LoVo (cell line): ENCODE results near the gene TANK.
"Not testable (repeated sequence)": the region's sequence is repeated elsewhere in the genome, so short reads cannot be mapped to it uniquely, and the experiment has no call there.

ENCODE experiments used
- DNase-seq: peaks from one replicate; pipeline ENCODE4 v3.0.0-alpha.2; 2016; ENCODE audit warnings: low spot score

TANK gene, protein sequence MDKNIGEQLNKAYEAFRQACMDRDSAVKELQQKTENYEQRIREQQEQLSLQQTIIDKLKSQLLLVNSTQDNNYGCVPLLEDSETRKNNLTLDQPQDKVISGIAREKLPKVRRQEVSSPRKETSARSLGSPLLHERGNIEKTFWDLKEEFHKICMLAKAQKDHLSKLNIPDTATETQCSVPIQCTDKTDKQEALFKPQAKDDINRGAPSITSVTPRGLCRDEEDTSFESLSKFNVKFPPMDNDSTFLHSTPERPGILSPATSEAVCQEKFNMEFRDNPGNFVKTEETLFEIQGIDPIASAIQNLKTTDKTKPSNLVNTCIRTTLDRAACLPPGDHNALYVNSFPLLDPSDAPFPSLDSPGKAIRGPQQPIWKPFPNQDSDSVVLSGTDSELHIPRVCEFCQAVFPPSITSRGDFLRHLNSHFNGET

DNA sequence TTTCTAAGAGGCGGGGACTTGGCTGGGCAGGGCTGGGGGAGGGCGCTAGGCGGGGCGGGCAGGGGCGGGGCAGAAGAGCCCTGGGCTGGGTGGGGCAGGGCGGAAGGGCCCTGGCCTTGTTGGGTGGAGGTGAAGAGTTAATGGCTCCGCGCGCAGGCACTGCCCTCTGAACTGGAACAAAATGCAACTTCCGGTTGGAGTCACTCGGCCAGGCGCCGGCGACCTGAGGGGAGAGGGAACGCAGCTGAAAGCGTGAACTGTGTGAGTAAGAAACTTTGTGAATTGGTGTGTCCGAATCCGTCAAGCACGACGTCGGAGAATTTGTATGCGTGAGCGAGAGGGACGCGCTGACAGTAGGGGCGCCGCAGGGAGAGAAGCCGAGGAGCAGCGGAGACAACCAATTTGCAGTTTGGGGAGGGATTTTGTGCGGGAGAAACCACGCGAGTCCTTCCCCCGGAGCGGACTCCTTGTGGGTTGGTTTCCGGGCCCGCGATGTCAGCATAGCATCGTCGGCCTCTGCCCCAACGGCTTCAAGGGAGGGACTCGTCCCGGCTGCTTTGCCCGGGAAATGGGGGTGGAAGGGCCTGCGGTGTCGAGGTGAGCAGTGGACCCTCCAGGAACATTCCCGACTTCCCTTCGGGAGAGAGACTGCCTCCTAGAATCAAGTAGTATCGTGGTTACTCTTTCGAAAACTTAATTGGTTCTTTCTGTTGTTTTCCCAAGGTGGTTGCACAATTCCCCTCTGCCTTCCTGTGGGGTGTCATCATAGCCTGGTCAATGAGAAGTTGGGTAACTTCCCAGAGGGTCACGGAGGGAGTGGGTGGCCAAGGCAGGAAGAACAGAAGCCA lies at the start of gene TANK:
Gene TANK (plus strand): TSS at position 203 of the 848 bp plus-strand sequence. CDS start 19,235 bp downstream, outside the sequence.
- DNase-seq, result peak; percentile 96

DNA sequence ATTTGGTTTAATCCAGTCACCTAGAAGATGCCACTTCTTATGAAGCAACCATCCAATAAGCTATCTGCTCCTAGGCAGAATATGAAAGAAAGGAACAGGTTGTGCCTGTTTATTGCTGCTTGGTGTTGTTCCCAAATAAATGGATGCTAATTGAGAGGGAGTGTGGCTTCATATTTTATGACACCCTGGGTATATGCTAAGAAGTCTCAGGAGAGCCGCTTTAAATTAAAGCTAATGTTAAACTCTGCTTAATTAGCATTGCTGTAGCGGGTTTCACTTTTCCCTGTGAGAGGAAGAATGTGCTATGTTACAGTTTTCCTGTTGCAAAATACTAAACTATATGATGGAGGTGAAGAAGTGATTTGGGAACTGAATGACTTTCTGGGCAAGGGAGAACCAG lies 48.7 kb upstream of the TANK start:
- no peak for DNase-seq

DNA sequence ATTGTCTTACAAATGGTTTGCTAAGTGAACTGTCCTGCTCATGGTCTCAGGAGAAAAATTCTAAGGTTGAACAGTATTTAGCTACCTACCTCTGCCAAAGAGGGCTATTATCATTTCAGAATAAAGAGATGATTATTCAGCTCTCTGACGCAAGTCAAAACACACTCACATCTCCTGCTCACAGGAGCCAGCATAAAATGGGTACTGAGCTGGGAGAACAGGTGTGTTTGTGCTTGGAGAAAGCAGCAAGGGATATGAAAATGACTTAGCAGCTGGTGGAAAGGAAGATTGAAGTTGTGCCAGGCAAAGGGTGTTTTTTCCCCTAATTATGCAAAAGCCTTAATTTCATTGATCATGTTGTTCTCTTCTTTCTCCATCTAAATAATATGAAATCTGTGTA lies 47.3 kb upstream of the TANK start:
- DNase-seq, result no peak

DNA sequence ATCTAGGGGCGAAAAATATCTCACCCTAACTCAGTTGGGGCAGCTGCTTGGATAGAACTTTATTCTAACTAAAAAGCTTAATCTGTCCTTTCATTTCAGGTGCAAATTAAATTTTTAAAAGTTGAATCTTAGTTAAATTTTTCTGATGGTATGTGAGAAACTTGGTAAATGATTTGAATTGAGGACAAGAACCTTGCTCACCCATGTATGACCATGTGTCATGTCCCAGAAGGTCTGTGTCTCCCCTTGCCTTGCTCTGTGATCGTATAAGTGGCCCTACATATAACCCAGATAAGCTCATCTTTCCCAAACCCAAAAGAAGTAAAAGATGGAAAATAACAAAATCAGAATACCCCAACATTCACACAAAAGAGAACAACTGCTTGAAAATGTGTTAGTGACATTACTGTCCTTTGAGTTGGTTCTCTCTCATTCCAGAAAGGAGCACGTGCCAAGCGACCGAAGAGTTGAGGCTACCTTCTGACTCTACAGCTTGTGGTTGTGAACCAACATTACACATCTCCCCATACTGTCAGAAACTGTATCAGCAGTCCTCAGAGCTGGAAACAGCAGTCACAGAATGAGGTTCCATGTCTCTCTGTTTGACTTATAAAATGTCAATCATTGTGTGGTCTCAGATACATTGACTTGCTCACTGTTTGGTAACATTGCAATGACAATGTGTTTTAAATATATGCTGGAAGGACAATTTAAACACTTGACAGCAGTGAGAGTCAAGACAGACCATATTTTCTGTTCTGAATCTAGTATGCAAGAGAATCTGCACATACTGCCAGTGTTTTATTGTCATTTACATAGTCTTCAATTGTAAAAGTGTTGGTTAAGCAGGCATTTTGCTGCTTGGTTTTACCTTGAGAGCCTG lies 46.3 kb upstream of the TANK start:
- no peak for DNase-seq

DNA sequence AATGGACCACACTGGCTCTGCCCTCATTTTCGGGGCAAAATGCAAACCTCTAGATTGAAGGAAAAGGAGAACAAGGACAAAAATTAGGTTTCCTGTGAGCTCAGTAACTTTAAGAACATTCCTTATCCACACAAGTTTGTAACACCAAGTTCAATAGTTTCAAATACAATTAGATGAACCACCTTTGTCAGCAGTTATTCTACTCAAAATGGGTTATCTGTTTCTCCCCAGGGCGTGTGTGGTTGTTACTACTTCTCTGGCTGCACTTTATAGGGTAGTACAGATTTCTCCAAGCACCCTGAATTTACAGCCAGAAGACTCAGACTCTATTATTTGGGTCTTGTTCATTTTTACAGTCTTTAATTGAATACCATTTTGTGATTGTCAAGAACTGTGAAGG lies 45.0 kb upstream of the TANK start:
- no peak for DNase-seq

DNA sequence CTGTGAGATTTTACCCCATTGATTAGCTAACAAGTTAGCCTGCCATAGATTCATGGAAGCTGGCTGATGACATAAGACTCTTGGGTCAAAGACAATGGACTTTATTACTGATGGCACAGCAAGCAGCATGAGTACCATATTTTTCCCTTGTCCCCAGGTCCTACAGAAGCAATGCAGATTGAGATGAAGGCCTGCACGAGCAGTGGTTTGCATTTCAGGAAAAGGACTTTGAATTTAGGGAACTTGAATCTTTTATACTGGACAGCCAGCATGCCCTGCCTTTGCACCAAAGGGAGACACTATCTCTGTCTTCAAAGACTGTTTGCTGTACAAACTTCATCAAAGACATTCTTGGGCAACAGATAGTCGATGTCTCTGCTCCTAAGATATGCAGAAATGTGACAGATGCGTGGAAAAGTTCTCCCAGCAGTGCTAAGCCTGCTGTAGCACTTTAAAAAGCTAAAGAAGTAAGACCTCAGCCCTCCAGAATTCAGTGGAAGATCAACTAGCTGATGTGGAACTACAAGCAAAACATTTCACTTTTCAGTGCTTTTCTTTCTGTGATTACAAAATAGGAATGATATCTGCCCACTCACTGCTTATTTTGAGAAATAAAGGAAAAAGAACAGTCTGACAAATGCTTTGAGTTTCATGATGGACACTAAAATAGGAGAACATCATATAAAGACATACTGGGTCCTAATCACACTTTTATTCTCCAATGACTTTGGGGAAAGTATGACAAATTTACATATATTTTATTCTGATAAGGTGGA lies 44.4 kb upstream of the TANK start:
- DNase-seq, result no peak

DNA sequence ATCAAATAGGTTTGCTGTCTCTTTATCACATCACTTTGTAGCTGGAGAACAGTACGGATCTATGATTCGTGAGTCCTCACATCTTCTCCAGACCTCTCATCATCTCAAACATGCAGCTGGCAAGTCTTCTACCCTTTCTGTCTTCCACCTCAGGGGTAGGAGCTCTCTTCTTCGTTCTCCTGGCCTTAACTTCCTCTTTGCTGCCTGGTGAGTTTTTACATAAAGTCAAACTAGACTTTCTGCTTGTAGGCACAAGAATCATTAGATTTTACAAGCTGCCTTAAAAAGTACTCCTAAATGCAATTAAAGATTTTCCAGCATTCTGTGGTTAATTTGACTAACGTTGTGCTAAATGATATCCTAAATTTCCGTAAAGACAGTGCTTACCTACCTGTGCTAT lies 43.7 kb upstream of the TANK start:
- DNase-seq, result no peak

DNA sequence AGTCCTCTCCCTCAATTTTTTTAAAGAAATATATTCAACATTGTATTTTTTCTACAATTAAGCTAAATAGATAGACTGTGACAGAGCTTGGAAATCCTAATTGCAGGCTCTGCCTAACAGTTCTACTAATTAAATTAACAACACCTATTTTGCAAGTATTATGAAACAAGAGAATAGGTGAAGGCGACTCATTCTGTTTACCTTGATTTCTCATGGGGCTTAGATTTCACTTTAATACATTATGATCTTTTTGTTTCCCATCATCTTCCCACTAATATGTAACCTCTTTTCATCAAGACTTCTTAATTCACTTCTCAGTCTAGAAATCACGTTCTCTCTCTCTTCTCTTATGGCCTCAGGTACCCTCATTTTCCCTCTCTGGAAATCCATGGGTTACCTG lies 42.7 kb upstream of the TANK start:
- DNase-seq, result no peak

DNA sequence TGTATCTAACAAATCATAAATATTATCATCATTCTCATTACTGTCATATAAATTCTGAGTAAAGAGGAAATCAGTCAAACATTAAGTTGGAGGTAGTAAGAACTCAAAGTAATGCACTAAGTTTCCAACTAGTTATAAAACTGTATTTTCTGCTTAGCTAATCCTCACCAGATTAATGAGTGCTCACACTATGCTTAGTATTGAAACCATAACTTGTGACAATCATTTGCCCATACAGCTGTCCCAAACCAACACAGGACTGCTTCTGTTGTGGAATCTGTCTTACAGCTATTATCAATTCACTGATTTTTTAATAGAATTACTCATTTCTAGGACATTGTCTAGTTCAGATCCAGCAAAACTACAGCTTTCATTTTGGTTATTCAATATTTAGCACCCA lies 41.5 kb upstream of the TANK start:
- no peak for DNase-seq

DNA sequence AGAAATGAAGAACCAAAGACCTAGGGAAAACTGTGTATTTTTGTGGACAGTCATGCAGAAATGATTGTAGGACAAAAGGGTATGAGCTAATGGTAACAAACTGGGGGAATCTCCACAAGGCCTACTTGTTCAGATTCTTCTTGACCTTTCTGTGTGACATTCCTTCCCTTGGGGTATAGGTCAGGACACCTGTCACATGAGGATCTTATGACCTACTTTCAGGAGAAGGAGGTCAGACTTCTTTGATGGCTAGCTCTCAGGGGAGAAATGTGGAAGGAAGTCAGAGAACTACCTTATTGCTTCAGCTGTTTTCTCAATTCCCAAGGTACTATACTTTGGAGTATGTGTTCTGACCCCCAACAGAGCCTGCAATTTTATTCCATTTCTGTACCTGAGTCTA lies 40.7 kb upstream of the TANK start:
- DNase-seq, result no peak

DNA sequence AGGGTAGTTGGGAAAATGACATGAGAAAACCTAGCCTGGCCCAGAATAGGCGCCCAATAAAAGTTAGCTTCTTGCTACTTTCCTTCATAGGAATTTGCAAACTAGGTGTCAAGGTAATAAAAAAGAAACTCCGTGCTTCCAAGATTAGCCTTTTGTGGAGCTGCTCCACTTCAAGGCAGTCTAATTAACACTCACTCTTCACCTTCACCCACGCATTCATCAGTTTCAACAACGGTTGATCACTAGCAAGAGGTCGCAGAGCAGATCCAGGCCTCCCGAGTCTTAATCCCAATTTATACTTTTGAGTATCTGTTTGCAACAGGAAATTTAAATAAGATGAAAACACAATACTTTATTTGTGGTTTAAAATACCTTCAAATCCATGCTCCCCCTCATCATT lies 39.5 kb upstream of the TANK start:
- no peak for DNase-seq

DNA sequence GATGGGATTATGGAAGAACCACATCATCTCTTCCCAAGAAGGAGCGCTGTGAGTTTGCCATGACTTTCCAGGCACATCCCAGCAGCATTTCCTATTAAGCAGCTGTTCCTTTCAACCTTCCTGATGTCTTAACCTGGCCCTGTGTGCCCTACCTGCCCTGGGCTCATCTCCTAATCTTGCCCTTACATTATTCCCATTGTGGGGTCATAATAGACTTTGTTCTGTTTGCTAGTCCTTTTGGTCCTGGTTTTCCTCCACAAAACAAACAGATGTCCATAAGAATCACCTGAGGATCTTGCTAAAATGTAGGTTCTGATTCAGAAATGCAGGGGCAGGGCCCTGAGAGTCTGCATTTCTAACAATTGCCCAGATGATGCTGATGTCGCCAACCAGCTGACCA lies 38.6 kb upstream of the TANK start:
- DNase-seq, result no peak

DNA sequence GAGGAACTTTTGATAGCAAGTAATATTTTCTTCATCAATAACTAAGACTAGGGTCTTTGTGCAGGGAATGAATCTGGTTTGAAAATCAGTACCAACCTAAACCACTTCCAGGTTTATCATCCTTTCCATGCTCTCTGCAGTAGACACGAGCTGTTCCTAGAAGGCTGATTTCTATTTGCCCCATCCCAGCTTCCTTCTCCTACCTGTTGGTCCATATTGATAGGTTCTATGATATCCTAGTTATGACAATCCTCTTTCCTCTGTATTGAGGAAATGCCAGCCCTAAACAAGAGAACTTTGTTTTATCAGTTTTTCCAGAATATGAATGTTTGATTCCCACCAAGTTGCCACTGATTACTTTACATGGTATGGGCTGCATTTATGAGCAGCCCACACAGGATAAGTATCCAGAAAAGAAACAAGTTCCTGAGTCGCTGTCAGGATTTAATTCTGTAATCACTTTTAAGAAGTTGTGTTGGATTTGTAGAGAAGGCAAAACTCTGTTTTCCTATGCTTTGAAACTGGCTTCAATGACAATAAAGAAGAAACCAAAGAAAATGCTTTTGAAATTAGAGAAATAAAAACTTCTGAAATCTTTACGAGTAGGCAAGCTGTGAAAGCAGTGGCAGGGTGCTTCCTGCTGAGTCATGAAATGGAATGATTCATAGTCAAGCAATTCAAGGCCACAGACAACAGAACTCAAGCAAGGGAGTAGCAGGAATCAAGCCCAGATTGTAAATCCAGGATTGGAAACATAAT lies 37.3 kb upstream of the TANK start:
- DNase-seq, result peak; percentile 86

DNA sequence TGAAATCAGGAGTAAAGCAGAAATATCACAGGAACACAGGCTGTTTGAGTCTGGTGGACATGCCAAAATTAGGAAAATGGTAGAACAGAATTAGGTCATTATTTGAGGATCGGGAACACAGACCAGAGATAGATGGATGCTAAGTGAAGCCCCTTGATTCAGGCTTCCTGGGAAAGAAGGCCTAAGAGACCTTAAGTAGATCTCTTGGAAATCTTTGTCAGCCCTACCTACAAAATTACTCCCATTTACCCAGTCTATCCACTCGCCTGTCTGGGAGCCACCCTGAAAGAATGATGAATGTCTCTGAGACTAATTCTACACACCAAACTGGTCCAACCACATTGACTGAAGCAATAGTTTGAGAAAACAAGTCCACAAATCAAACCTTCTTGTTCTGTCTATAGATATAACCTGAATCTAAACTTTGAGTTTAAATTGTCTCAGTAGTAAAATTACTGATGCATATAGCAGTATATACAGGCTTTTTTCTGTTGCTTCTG lies 36.6 kb upstream of the TANK start:
- DNase-seq, result peak; percentile 70

DNA sequence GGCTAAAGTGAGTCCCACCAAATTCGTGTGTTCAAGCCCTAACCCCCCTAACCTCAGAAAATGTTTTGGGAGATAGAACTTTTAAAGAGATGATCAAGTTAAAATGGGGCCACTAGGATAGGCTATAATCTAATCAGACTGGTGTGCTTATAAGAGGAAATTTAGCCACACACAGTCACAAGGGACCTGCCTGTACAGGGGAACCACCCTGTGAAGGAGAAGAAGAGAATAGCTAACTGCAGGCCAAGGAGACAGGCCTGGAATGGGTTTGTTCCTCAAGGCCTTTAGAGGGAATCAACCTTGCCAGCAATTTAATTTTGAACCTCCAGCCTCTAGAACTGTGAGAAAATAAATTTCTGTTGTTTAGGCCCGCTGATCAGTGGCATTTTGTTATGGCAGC lies 36.0 kb upstream of the TANK start:
- DNase-seq, result no peak

DNA sequence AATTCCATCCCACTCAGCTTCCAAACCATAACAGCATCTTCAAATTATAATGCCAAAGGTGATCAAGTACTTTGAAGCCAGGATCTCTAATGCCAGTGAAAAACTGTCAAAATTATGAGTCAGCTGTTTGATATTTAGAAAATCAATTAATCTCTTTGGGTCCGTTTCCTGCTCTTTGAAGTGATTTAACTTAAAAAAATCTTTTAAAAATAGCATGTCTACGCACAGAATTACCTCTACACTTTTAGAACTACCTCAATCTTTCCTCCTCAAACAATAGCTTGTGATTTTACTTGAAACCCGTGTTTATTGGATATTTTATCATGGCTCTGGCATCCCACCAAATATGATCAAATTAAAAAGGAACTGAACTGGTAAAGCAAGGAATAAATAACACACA lies 31.3 kb upstream of the TANK start:
- DNase-seq, result no peak

DNA sequence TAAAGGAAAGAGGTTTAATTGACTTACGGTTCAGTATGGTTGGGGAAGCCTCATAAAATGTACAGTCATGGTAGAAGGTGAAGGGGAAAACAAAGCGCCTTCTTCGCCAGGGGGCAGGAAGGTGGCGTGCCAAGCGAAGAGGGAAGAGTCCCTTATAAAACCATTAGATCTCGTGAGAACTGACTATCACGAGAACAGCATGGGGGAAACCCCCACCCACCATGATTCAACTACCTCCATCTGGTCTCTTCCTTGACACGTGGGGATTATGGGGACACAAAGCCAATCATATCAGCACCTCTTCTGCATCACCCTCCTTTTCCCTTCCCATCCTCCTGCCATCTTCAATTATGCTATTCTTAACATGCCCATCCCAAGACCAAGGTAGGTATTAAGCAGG lies 29.9 kb upstream of the TANK start:
- DNase-seq, result no peak

DNA sequence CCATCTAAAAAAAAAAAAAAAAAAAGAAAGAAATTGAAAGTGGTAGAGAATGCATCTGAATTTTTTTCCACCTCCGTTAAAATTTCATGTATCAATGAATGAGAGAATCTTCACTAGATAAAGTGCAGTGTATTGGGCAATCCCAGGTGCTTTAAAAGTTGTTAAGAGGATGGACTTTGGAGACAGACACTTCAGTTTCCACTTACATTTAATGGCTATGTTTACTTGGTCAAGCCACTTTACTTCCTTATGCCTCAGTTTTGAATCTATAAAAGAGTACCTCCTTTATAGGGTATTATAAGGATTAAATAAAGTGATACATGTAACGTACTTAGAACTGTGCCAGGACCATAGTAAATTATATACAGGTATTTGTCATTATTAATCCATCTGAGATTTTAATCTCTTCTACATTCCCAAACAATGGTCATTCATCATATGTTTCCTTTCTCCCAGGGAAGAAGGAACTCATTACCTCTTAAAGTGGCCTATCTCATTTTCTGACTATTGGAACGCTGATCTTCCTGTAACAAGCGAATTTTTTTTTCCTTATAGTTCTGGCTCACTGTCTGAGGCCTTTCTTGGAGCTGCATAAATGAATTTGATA lies 29.1 kb upstream of the TANK start:
- DNase-seq, result no peak

DNA sequence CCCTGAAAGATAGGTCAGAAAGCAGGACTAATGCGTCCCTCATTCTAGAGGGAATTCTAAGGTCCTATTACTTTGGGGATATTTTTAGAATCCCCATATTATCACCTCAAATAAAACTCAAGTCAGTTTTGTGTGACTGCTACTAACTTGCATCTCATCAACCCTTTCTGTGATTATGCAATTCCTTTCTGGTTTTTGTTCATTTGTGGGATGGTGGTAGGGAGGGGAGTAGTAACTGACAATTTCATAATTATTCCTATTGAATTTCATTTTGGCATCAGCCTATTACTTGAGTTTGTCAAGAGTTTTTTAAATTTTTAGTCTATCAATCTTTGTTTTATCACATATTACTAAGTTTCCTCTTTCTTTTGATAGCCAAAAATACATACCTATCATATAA lies 28.4 kb upstream of the TANK start:
- no peak for DNase-seq

DNA sequence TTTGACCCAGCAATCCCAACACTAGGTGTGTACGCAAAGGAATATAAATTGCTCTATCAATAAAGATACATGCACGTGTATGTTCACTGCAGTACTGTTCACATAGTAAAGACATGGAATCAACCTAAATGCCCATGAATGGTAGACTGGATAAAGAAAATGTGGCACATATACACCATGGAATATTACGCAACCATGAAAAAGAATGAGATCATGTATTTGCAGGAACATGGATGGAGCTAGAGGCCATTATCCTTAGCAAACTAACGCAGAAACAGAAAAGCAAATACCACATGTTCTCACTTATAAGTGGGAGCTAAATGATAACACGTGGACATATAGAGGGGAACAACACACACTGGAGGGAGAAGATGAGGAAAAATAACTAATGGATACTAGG lies 27.8 kb upstream of the TANK start:
- not testable (repeated sequence) for DNase-seq
